Body of pancreas (tissue), 4 donors: Measurements from ENCODE around the gene PFDN6.

Experiments used
- POLR2A ChIP-seq, 3 donors: fragments of 450-650 bp; IDR thresholded peaks; one replicate each; pipeline ENCODE4 v1.6.1; 2016; ENCODE audit warnings: antibody characterized with exemption in 3 of 3, mild to moderate bottlenecking in 2 of 3
- TF ChIP-seq, protein P1 (sequence below), 7 experiments: fragments of 450-650 bp in 4 of 7; fragments of 200-600 bp in 3 of 7; sonication (generic) in 3 of 7; IDR thresholded peaks; one replicate each; pipeline ENCODE4 v1.5.1; 2016 to 2019; ENCODE audit warnings: antibody characterized with exemption in 7 of 7

DNA sequence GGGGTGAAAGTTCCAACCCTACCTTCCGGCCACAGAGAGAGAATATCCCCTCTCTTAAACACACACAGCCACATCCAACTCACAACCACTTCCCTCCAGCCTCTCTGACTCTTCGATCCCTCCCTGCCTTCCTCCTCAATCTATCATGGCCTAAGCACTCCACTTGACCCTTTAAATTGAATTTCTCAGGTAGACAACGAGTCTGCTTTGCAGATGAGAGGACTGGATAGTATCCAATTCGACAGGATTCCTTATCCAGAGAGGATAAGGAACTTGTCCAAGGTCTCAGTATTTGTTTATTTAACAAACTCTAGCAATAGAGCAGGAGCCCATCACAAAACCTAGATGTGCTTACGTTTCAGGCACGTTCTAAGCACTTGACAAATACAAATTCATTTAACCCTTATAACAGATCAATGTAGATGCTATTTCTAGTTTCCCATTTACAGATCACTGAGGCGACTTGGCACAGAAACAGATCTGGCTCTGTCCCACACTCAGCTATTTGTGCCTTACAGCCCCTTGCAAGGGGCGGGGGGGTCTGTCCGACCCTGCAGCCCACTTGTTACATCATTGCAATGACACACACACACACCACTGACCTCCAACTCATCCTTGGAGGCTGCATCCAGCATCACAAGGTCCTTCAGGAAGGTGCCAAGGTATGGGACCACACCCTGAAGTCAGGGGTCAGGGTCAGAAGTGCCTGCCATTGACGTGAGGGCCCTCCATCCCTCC, 4.9 kb downstream of the PFDN6 start:
- TF ChIP-seq, protein P1, sequence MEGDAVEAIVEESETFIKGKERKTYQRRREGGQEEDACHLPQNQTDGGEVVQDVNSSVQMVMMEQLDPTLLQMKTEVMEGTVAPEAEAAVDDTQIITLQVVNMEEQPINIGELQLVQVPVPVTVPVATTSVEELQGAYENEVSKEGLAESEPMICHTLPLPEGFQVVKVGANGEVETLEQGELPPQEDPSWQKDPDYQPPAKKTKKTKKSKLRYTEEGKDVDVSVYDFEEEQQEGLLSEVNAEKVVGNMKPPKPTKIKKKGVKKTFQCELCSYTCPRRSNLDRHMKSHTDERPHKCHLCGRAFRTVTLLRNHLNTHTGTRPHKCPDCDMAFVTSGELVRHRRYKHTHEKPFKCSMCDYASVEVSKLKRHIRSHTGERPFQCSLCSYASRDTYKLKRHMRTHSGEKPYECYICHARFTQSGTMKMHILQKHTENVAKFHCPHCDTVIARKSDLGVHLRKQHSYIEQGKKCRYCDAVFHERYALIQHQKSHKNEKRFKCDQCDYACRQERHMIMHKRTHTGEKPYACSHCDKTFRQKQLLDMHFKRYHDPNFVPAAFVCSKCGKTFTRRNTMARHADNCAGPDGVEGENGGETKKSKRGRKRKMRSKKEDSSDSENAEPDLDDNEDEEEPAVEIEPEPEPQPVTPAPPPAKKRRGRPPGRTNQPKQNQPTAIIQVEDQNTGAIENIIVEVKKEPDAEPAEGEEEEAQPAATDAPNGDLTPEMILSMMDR (IDR thresholded peaks at IDR 0.05) = no peak
- TF ChIP-seq POLR2A (IDR thresholded peaks at IDR 0.05) = no peak
